Thoracic aorta (tissue), 2 donors: Measurements from ENCODE around the gene ASIC2. TPM values are rescaled to one million over a fixed set of nuclear protein-coding genes. Genes with fewer than 3 reads are reported as not detected.

Source experiments
- ATAC-seq: fragments of 150-250 bp; one replicate; pipeline ENCODE4 v1.8.0; 2017; ENCODE audit warnings: low read depth; ENCODE audit not compliant: insufficient number of reproducible peaks, low FRiP score
- DNase-seq: peaks from one replicate; pipeline ENCODE4 v3.0.0-alpha.2; 2020; ENCODE audit warnings: low spot score
- H3K27ac ChIP-seq, 2 donors: fragments of 200-600 bp; sonication (generic); 1 replicate in 1 of 2; 2 replicates in 1 of 2; pipeline ENCODE4 v1.5.1; 2016; ENCODE audit warnings: mild to moderate bottlenecking in 2 of 2, moderate library complexity in 2 of 2
- H3K27me3 ChIP-seq: fragments of 200-600 bp; sonication (generic); replicated peaks from 2 replicates; pipeline ENCODE4 v1.6.0; 2016; ENCODE audit warnings: mild to moderate bottlenecking; ENCODE audit not compliant: insufficient read depth
- H3K36me3 ChIP-seq: fragments of 200-600 bp; sonication (generic); one replicate; pipeline ENCODE4 v1.5.1; 2016
- H3K4me1 ChIP-seq, 2 donors: fragments of 200-600 bp; sonication (generic); 1 replicate in 1 of 2; 2 replicates in 1 of 2; pipeline versions ENCODE4 v1.5.1 to v1.6.0; 2016; ENCODE audit warnings: low read depth in 2 of 2, mild to moderate bottlenecking in 1 of 2; ENCODE audit not compliant: control insufficient read depth in 1 of 2
- H3K4me3 ChIP-seq: fragments of 200-600 bp; sonication (generic); 2 replicates; pipeline ENCODE4 v1.5.1; 2016; ENCODE audit warnings: mild to moderate bottlenecking
- H3K9me3 ChIP-seq: fragments of 200-600 bp; sonication (generic); 2 replicates; pipeline ENCODE4 v1.5.1; 2016
- CTCF ChIP-seq: fragments of 200-600 bp; sonication (generic); IDR thresholded peaks from one replicate; pipeline ENCODE4 v1.5.1; 2019; ENCODE audit warnings: antibody characterized with exemption
- total RNA-seq, 2 donors: library from RNA; depleted of rRNA; stranded (reverse); fragments of >200 nt; gene quantifications; one replicate each; pipeline versions ENCODE4 v1.1.0 to v1.2.3, GENCODE V29; 2016

ASIC2 gene
- total RNA-seq, 2 donors from 2014 or later = 0.54 to 1.1 TPM

DNA sequence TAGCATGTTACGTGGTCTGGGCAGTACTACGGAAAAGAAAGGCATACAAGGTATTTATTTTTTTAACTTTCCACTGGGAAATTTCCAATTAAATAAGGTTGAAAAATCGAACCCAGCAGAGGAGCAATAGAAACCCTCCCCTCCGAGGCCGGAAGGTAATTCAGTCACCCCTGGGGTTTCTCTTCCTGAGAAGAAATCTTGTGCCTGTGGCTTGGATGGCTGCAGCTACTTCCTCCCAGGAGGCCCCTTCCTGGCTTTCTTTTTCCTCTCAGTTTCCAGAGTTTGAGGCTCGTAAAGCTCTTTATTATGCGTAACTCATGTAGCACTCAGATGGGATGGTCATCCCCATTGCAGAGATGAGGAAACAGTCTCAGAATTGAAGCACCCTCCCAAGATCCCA lies 140.3 kb downstream of the ASIC2 start:
- no peak for DNase-seq
- no peak for TF ChIP-seq CTCF
- no peaks in the 10 kb centered on the region for H3K9me3 ChIP-seq
- H3K27ac ChIP-seq = no peak overlapping the region
- no peaks in the 10 kb centered on the region for H3K27me3 ChIP-seq
- ATAC-seq = no peak
- H3K4me3 ChIP-seq = no peak overlapping the region
- no peaks in the 10 kb centered on the region for H3K4me1 ChIP-seq
- H3K36me3 ChIP-seq = no peaks in the 10 kb centered on the region

GRCh38 chr17:33151565-33151964 lies 141.5 kb downstream of the ASIC2 start:
- no peaks in the 10 kb centered on the region for H3K4me1 ChIP-seq
- H3K27ac ChIP-seq = no peak overlapping the region
- H3K4me3 ChIP-seq = no peak overlapping the region
- no peaks in the 10 kb centered on the region for H3K27me3 ChIP-seq
- DNase-seq (no peak), ATAC-seq (no peak)
- H3K9me3 ChIP-seq = no peaks in the 10 kb centered on the region
- no peak for TF ChIP-seq CTCF
- H3K36me3 ChIP-seq = no peaks in the 10 kb centered on the region

GRCh38 chr17:33145941-33146340 lies 147.2 kb downstream of the ASIC2 start:
- H3K4me3 ChIP-seq = no peak overlapping the region
- no peak for TF ChIP-seq CTCF
- no peaks in the 10 kb centered on the region for H3K4me1 ChIP-seq
- H3K27me3 ChIP-seq = no peaks in the 10 kb centered on the region
- no peak for ATAC-seq
- no peak overlapping the region for H3K27ac ChIP-seq
- H3K9me3 ChIP-seq = no peaks in the 10 kb centered on the region
- DNase-seq = no peak
- no peaks in the 10 kb centered on the region for H3K36me3 ChIP-seq

DNA sequence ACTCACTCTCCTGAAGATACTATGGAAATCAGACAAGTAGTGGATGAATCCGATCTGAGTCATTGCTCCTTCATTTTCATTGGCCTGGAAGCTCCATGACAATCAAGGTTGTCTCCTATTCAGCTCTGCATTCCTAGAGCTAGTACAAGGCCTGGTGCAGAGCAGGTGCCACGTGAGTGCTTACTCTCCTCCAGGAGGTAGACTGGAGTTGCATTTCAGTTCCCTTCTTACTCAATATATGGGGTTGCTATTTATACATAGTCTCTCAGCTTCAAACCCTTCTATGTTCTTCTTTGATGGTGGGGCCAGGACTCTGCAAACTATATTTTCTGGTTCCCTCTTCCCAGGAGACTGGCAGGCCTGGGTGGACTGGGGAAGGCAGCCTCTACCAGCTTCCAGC lies 148.3 kb downstream of the ASIC2 start:
- ATAC-seq (no peak), DNase-seq (no peak)
- Histone ChIP-seq H3K36me3 (no peaks in the 10 kb centered on the region), H3K4me3 (no peak overlapping the region), H3K27me3 (no peaks in the 10 kb centered on the region), H3K4me1 (no peaks in the 10 kb centered on the region), H3K27ac (no peak overlapping the region), H3K9me3 (no peaks in the 10 kb centered on the region)
- no peak for TF ChIP-seq CTCF

DNA sequence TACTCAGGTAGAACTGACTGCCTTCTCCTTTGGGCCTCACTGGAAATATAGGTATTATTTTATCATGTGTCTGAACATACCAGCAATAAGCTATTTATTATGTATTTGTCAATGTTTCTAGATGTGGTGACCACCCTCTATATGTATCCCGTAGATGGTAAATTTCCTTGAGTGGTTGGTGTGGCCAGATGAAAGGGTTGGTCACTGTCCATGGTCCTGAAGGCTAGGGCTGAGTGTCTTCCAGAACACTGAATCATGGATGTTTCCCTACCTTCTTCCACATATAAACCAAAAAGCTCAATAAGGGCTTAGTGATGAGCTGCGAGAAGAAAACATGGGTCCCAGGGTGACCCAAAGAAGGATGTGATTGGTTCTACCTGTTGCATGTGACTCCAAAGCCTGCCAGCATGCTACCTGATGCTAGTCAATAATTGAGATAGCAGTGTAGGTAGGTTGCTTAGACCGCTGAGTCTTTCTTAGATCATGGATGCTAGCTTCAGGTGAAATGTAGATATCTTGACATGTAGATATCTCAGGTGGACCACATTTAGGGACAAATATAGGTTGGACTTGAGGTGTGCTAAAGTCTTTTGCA lies 150.3 kb downstream of the ASIC2 start:
- no peak overlapping the region for H3K27ac ChIP-seq
- no peaks in the 10 kb centered on the region for H3K4me1 ChIP-seq
- no peak overlapping the region for H3K4me3 ChIP-seq
- DNase-seq (no peak), ATAC-seq (no peak)
- H3K27me3 ChIP-seq = no peaks in the 10 kb centered on the region
- no peaks in the 10 kb centered on the region for H3K9me3 ChIP-seq
- no peaks in the 10 kb centered on the region for H3K36me3 ChIP-seq
- no peak for TF ChIP-seq CTCF
